Bronchial epithelial cell (primary cell): ENCODE data around the gene SLC6A12. TPM values are rescaled to one million over a fixed set of nuclear protein-coding genes. Genes with fewer than 3 reads are reported as not detected.

Source experiments
- DNase-seq: peaks from one replicate; pipeline ENCODE4 v3.0.0-alpha.2; 2010; ENCODE audit warnings: low read depth
- FAIRE-seq: peaks from 2 replicates; lab custom pipeline; 2011; peaks lifted over from hg19 to GRCh38; lab: Jason Lieb, UNC
- H3K27me3 ChIP-seq: 2 replicates; pipeline ENCODE4 v1.5.1; 2011; ENCODE audit warnings: low read length; ENCODE audit not compliant: control insufficient read depth, insufficient read depth
- H3K36me3 ChIP-seq: 2 replicates; pipeline ENCODE4 v1.5.1; 2011; ENCODE audit warnings: low read length; ENCODE audit not compliant: control insufficient read depth, insufficient read depth
- H3K4me3 ChIP-seq: 2 replicates; pipeline ENCODE4 v1.5.1; 2011; ENCODE audit warnings: mild to moderate bottlenecking, low read depth, low read length, control low read depth
- CTCF ChIP-seq: IDR thresholded peaks from 2 replicates; pipeline ENCODE4 v1.5.1; 2011; ENCODE audit warnings: mild to moderate bottlenecking, moderate library complexity, low read length, control low read depth, inconsistent platforms; ENCODE audit not compliant: insufficient read depth, severe bottlenecking
- total RNA-seq: library from RNA; depleted of rRNA; stranded (reverse); fragments of >200 nt; gene quantifications from 2 replicates; pipeline ENCODE4 v1.2.1, GENCODE V29; 2014

The SLC6A12 gene
- total RNA-seq, 1 donor from 2014 or later: not detected

- Histone ChIP-seq H3K4me3 (no peak overlapping the region), H3K36me3 (no peaks in the 10 kb centered on the region), H3K27me3 (peaks cover 13% of the 10 kb centered on the region)
- FAIRE-seq (no peak), DNase-seq (no peak)
- no peak for TF ChIP-seq CTCF
Observed at GRCh38 chr12:209246-209645, 4.7 kb downstream of the SLC6A12 start.

GRCh38 chr12:208813-209212 lies 5.1 kb downstream of the SLC6A12 start:
- no peak for TF ChIP-seq CTCF
- Histone ChIP-seq H3K27me3 (peaks cover 14% of the 10 kb centered on the region), H3K4me3 (no peak overlapping the region), H3K36me3 (no peaks in the 10 kb centered on the region)
- DNase-seq (no peak), FAIRE-seq (no peak)

GRCh38 chr12:207804-208203 lies 6.2 kb downstream of the SLC6A12 start:
- FAIRE-seq (no peak), DNase-seq (no peak)
- Histone ChIP-seq H3K4me3 (no peak overlapping the region), H3K27me3 (peaks cover 9% of the 10 kb centered on the region), H3K36me3 (no peaks in the 10 kb centered on the region)
- no peak for TF ChIP-seq CTCF

- no peak for DNase-seq
- no peaks in the 10 kb centered on the region for H3K36me3 ChIP-seq
- FAIRE-seq: no peak
- no peak overlapping the region for H3K4me3 ChIP-seq
- TF ChIP-seq CTCF: no peak
- H3K27me3 ChIP-seq: peaks cover 9% of the 10 kb centered on the region
Observed at GRCh38 chr12:206746-207440, 7.1 kb downstream of the SLC6A12 start.

- Histone ChIP-seq H3K4me3 (no peak overlapping the region), H3K36me3 (no peaks in the 10 kb centered on the region), H3K27me3 (peaks cover 6% of the 10 kb centered on the region)
- no peak for TF ChIP-seq CTCF
- FAIRE-seq: peak; percentile 7
- DNase-seq: no peak
Observed at GRCh38 chr12:205026-205425, 8.9 kb downstream of the SLC6A12 start.

- Histone ChIP-seq H3K36me3 (no peaks in the 10 kb centered on the region), H3K4me3 (no peak overlapping the region), H3K27me3 (peaks cover 6% of the 10 kb centered on the region)
- no peak for TF ChIP-seq CTCF
- no peak for FAIRE-seq
- no peak for DNase-seq
Observed at GRCh38 chr12:204261-204678, 9.7 kb downstream of the SLC6A12 start.
